T-helper 17 cell (primary cell): ENCODE data around the gene LLGL2. TPM values are rescaled to one million over a fixed set of nuclear protein-coding genes. Genes with fewer than 3 reads are reported as not detected.

Experiments
- ATAC-seq: fragments of 150-1000 bp; cut with Tn5 transposase; 2 replicates; pipeline ENCODE4 v1.10.0; 2021; ENCODE audit warnings: mild to moderate bottlenecking, moderate library complexity
- DNase-seq, 3 donors: peaks; one replicate each; pipeline versions ENCODE4 v3.0.0 to v3.0.0-alpha.2; 2020 to 2021
- H3K9me3 ChIP-seq: one replicate; pipeline ENCODE4 v1.7.0; 2013; ENCODE audit warnings: low read length, mild to moderate bottlenecking; ENCODE audit not compliant: control insufficient read depth, poor library complexity, severe bottlenecking
- H3K27ac Mint-ChIP-seq: one replicate; pipeline ENCODE4 v1.8.0; 2022; ENCODE audit warnings: mild to moderate bottlenecking, moderate library complexity, mixed read lengths
- H3K27me3 Mint-ChIP-seq: one replicate; pipeline ENCODE4 v1.8.0; 2022; ENCODE audit warnings: mixed read lengths
- H3K36me3 Mint-ChIP-seq: one replicate; pipeline ENCODE4 v1.8.0; 2022; ENCODE audit warnings: low read depth, mixed read lengths
- H3K4me1 Mint-ChIP-seq: one replicate; pipeline ENCODE4 v1.8.0; 2022; ENCODE audit warnings: mild to moderate bottlenecking, mixed read lengths
- H3K4me3 Mint-ChIP-seq: one replicate; pipeline ENCODE4 v1.8.0; 2022; ENCODE audit warnings: mild to moderate bottlenecking, moderate library complexity, mixed read lengths
- total RNA-seq, 4 donors: library from RNA in 2 of 4; stranded (reverse) in 2 of 4; gene quantifications; one replicate each; pipeline ENCODE4 v1.2.3 and lab custom pipeline; 2022 to 2026

Gene LLGL2
- total RNA-seq, 2 donors from 2014 or later: 39.3 to 41.9 TPM

GRCh38 chr17:75616521-75617122 lies 91.1 kb downstream of the LLGL2 start:
- H3K9me3 ChIP-seq: no peaks in the 10 kb centered on the region
- H3K27ac Mint-ChIP-seq: no peak overlapping the region
- H3K27me3 Mint-ChIP-seq: no peaks in the 10 kb centered on the region
- H3K4me1 Mint-ChIP-seq: peaks cover 2% of the 10 kb centered on the region
- ATAC-seq: no peak
- H3K36me3 Mint-ChIP-seq: no peaks in the 10 kb centered on the region
- no peak for DNase-seq
- H3K4me3 Mint-ChIP-seq: no peak overlapping the region

- Mint-ChIP-seq H3K36me3 (no peaks in the 10 kb centered on the region), H3K4me3 (no peak overlapping the region), H3K4me1 (peaks cover 5% of the 10 kb centered on the region), H3K27ac (no peak overlapping the region), H3K27me3 (no peaks in the 10 kb centered on the region)
- DNase-seq (no peak), ATAC-seq (no peak)
- no peaks in the 10 kb centered on the region for H3K9me3 ChIP-seq
Measured at GRCh38 chr17:75617218-75617617, 91.7 kb downstream of the LLGL2 start.

GRCh38 chr17:75617675-75618074 lies 92.2 kb downstream of the LLGL2 start:
- Mint-ChIP-seq H3K27ac (no peak overlapping the region), H3K4me3 (no peak overlapping the region), H3K27me3 (no peaks in the 10 kb centered on the region), H3K36me3 (no peaks in the 10 kb centered on the region), H3K4me1 (peaks cover 9% of the 10 kb centered on the region)
- DNase-seq (no peak), ATAC-seq (no peak)
- H3K9me3 ChIP-seq: no peaks in the 10 kb centered on the region

DNA sequence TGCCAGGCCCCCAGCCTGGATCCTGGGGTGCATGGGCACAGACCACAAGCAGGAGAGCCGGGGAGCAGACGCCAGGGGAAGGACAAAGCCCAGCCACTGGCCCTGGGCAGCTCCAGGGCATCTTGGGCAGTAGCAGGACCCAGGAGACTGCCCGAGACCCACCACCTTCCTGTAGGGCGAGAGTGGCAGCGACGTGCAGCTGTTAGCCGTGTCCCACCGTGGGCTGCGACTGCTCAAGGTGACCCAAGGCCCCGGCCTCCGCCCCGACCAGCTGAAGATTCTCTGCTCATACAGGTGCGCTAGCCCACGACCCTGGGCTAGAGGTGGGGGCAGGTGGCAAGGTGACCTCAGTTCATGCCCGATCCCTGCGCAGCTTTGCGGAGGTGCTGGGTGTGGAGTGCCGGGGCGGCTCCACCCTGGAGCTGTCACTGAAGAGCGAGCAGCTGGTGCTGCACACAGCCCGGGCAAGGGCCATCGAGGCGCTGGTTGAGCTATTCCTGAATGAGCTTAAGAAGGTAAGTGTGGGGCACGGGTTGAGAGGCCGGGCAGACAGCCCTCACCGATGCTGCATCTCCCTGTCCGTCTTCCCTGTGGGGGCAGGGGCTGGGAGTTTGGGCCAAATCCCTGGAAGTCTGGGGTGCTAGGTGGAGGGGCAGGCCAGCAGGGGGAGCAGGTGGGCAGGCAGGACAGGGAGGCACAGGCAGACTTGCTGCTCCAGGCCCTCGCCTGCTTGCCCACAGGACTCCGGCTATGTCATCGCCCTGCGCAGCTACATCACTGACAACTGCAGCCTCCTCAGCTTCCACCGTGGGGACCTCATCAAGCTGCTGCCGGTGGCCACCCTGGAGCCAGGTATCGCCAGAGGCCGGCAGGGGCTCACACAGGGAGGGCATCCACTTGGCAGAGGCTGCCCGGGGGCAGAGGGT lies 94.3 kb downstream of the LLGL2 start:
- ATAC-seq (no peak), DNase-seq (no peak)
- H3K27me3 Mint-ChIP-seq: no peaks in the 10 kb centered on the region
- H3K4me1 Mint-ChIP-seq: peaks cover 11% of the 10 kb centered on the region
- no peaks in the 10 kb centered on the region for H3K36me3 Mint-ChIP-seq
- H3K4me3 Mint-ChIP-seq: no peak overlapping the region
- no peak overlapping the region for H3K27ac Mint-ChIP-seq
- H3K9me3 ChIP-seq: no peaks in the 10 kb centered on the region

DNA sequence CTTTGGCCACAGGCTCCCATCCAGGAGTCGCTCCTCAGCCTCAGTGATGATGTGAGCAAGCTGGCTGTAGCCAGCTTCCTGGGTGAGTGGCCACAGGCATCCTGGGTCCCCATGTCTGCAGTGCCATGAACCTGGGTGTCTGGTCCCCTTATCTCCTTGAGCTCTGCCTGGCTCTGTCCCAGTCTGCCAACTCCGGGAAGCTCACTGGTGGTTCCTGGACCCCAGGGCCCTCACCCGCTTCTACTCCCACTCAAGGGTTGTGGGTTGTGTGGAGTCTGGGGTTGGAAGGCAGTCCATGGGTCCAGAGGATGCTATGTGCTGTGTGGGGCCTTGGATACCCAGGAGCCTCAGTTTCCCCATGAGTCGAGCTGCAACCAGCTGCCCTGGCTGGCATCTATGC lies 96.0 kb downstream of the LLGL2 start:
- no peak for ATAC-seq
- H3K4me1 Mint-ChIP-seq: peaks cover 9% of the 10 kb centered on the region

DNA sequence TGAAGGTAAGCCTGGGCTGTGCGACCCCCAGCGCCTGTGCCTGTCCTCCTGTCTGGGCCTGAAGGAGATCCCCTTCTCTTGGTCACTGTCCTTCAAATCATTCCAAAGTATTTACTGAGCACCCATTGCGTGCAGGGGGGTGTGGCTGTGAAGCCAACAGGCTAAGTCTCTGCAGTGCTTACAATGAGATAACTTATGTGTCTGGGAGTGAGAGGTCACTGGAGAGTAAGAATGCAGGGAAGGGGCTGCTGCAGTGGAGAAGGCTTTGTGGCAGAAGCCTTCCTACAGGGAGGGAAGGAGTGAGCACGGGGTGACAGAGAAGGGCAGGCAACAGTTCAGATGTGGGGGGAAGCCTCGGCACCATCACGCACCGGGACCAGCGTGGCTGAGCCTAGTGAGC lies 96.6 kb downstream of the LLGL2 start:
- peak overlapping the region; percentile 29 for H3K27ac Mint-ChIP-seq
- no peaks in the 10 kb centered on the region for H3K36me3 Mint-ChIP-seq
- DNase-seq (no peak), ATAC-seq (no peak)
- H3K9me3 ChIP-seq: no peaks in the 10 kb centered on the region
- peaks cover 9% of the 10 kb centered on the region for H3K4me1 Mint-ChIP-seq
- H3K27me3 Mint-ChIP-seq: no peaks in the 10 kb centered on the region
- no peak overlapping the region for H3K4me3 Mint-ChIP-seq

More for the DNA sequence above, 96.0 kb downstream of the LLGL2 start:
- Mint-ChIP-seq H3K4me3 (no peak overlapping the region), H3K27ac (no peak overlapping the region), H3K27me3 (no peaks in the 10 kb centered on the region), H3K36me3 (no peaks in the 10 kb centered on the region)
- H3K9me3 ChIP-seq: no peaks in the 10 kb centered on the region
- DNase-seq: no peak

- H3K36me3 Mint-ChIP-seq: no peaks in the 10 kb centered on the region
- no peak overlapping the region for H3K4me3 Mint-ChIP-seq
- no peaks in the 10 kb centered on the region for H3K9me3 ChIP-seq
- peak overlapping the region; percentile 29 for H3K27ac Mint-ChIP-seq
- ATAC-seq: no peak
- H3K27me3 Mint-ChIP-seq: no peaks in the 10 kb centered on the region
- DNase-seq: no peak
- H3K4me1 Mint-ChIP-seq: peaks cover 9% of the 10 kb centered on the region
Measured at GRCh38 chr17:75622771-75623273, 97.3 kb downstream of the LLGL2 start.

DNA sequence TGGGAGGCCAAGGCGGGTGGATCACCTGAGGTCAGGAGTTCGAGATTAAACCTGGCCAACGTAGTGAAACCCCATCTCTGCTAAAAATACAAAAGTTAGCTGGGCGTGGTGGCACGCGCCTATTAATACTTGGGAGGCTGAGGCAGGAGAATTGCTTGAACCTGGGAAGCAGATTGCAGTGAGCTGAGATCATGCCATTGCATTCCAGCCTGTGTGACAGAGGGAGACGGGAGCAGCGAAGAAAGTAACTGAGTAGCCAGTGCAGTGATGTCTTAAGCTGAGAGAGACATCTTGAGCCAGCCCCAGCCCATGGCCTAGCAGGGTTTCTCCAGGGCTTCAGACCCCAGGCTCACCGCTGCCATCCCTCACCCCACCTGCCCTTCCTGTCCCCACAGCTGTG lies 97.9 kb downstream of the LLGL2 start:
- H3K4me1 Mint-ChIP-seq: peaks cover 9% of the 10 kb centered on the region
- no peak for DNase-seq
- no peaks in the 10 kb centered on the region for H3K9me3 ChIP-seq
- no peak for ATAC-seq
- H3K4me3 Mint-ChIP-seq: no peak overlapping the region
- H3K27ac Mint-ChIP-seq: no peak overlapping the region
- H3K27me3 Mint-ChIP-seq: no peaks in the 10 kb centered on the region
- H3K36me3 Mint-ChIP-seq: no peaks in the 10 kb centered on the region

GRCh38 chr17:75624021-75624420 lies 98.5 kb downstream of the LLGL2 start:
- no peak for ATAC-seq
- no peak overlapping the region for H3K27ac Mint-ChIP-seq

More at GRCh38 chr17:75624021-75624420, 98.5 kb downstream of the LLGL2 start:
- Mint-ChIP-seq H3K27me3 (no peaks in the 10 kb centered on the region), H3K4me1 (peaks cover 9% of the 10 kb centered on the region), H3K4me3 (no peak overlapping the region), H3K36me3 (no peaks in the 10 kb centered on the region)
- H3K9me3 ChIP-seq: no peaks in the 10 kb centered on the region
- no peak for DNase-seq

Other genes with a start within 250 kb of the LLGL2 start
- 10 to 100 TPM; 13.7 to 15.1 TPM for gene SLC25A19, start 236.3 kb upstream of the LLGL2 start, total RNA-seq
- 100 to 1,000 TPM; 112 to 117 TPM for gene GRB2, start 120.0 kb upstream of the LLGL2 start, total RNA-seq
- gene TMEM94, start 69.1 kb upstream of the LLGL2 start, total RNA-seq: 10 to 100 TPM; 70.1 to 70.2 TPM
- gene CASKIN2, start 10.2 kb upstream of the LLGL2 start, total RNA-seq: under 1 TPM; 0.08 to 0.40 TPM
- gene TSEN54, start 9.2 kb upstream of the LLGL2 start, total RNA-seq: 10 to 100 TPM; 49.7 to 56.5 TPM
- 10 to 100 TPM; 42.2 to 69.3 TPM for gene MYO15B, start 62.1 kb downstream of the LLGL2 start, total RNA-seq
- gene SMIM5, start 107.7 kb downstream of the LLGL2 start, total RNA-seq: 1 to 10 TPM in 1 of 2 donors, under 1 TPM in 1; 0.40 to 8.4 TPM
- gene RECQL5, start 141.5 kb downstream of the LLGL2 start, total RNA-seq: 10 to 100 TPM; 24.1 to 30.6 TPM
- gene SAP30BP, start 141.6 kb downstream of the LLGL2 start, total RNA-seq: 100 to 1,000 TPM; 178 to 235 TPM
- under 1 TPM in 1 of 2 donors, not detected in 1; 0.72 TPM for gene ITGB4, start 195.8 kb downstream of the LLGL2 start, total RNA-seq
- 1 to 10 TPM; 9.6 to 9.7 TPM for gene GALK1, start 239.5 kb downstream of the LLGL2 start, total RNA-seq